Loucy (cell line): ENCODE results near the gene OSBPL2.

Experiments
- H2AFZ ChIP-seq: fragments of 200-600 bp; sonication (generic); 2 replicates; pipeline ENCODE4 v1.6.0; 2016; ENCODE audit warnings: antibody characterized with exemption, mild to moderate bottlenecking, low read length, moderate library complexity
- H3F3A ChIP-seq: fragments of 200-600 bp; 2 replicates; pipeline ENCODE4 v1.6.0; 2016; ENCODE audit warnings: antibody characterized with exemption, low read depth, mild to moderate bottlenecking
- H3K27me3 ChIP-seq: fragments of 200-600 bp; sonication (generic); 2 replicates; pipeline ENCODE4 v1.6.1; 2014; ENCODE audit warnings: low read length, mild to moderate bottlenecking; ENCODE audit not compliant: insufficient read depth, poor library complexity, severe bottlenecking
- H3K36me3 ChIP-seq: fragments of 200-600 bp; sonication (generic); 2 replicates; pipeline ENCODE4 v1.6.1; 2016; ENCODE audit warnings: low read length; ENCODE audit not compliant: insufficient read depth
- H3K4me1 ChIP-seq: fragments of 200-600 bp; sonication (generic); 2 replicates; pipeline ENCODE4 v1.5.1; 2014; ENCODE audit warnings: low read length, mild to moderate bottlenecking; ENCODE audit not compliant: insufficient read depth, poor library complexity, severe bottlenecking
- H3K4me2 ChIP-seq: fragments of 200-600 bp; sonication (generic); 2 replicates; pipeline ENCODE4 v1.6.0; 2014; ENCODE audit warnings: antibody characterized with exemption, low read length, low read depth, mild to moderate bottlenecking; ENCODE audit not compliant: poor library complexity, severe bottlenecking
- H3K4me3 ChIP-seq: fragments of 200-600 bp; sonication (generic); 2 replicates; pipeline ENCODE4 v1.5.1; 2014; ENCODE audit warnings: low read length, mild to moderate bottlenecking, mixed read lengths; ENCODE audit not compliant: poor library complexity, severe bottlenecking
- H3K79me2 ChIP-seq: fragments of 200-600 bp; sonication (generic); 2 replicates; pipeline ENCODE4 v1.6.1; 2014; ENCODE audit warnings: low read length; ENCODE audit not compliant: insufficient read depth
- H3K9ac ChIP-seq: fragments of 200-600 bp; sonication (generic); 2 replicates; pipeline ENCODE4 v1.6.0; 2014; ENCODE audit warnings: mild to moderate bottlenecking, low read depth, low read length, moderate library complexity; ENCODE audit not compliant: poor library complexity, severe bottlenecking
- H3K9me2 ChIP-seq: fragments of 200-600 bp; sonication (generic); replicated peaks from 2 replicates; pipeline ENCODE4 v1.6.1; 2016; ENCODE audit warnings: low read depth, low read length, mixed read lengths
- H3K9me3 ChIP-seq: fragments of 200-600 bp; sonication (generic); 2 replicates; pipeline ENCODE4 v1.6.1; 2014; ENCODE audit warnings: mild to moderate bottlenecking, antibody characterized with exemption, low read length, low read depth; ENCODE audit not compliant: insufficient read depth
- H4K20me1 ChIP-seq: fragments of 200-600 bp; sonication (generic); 2 replicates; pipeline ENCODE4 v1.6.0; 2014; ENCODE audit warnings: antibody characterized with exemption, low read length, mild to moderate bottlenecking; ENCODE audit not compliant: insufficient read depth, poor library complexity, severe bottlenecking
- EZH2phosphoT487 ChIP-seq: fragments of 200-600 bp; IDR thresholded peaks from 2 replicates; pipeline ENCODE4 v1.6.1; 2018; ENCODE audit warnings: antibody characterized with exemption, mild to moderate bottlenecking, moderate library complexity, borderline replicate concordance
- TF ChIP-seq, protein P1 (sequence below): fragments of 200-600 bp; sonication (generic); conservative IDR thresholded peaks from 2 replicates; pipeline ENCODE4 v1.5.1; 2014; ENCODE audit warnings: mild to moderate bottlenecking, antibody characterized with exemption, low read length

The OSBPL2 gene

DNA sequence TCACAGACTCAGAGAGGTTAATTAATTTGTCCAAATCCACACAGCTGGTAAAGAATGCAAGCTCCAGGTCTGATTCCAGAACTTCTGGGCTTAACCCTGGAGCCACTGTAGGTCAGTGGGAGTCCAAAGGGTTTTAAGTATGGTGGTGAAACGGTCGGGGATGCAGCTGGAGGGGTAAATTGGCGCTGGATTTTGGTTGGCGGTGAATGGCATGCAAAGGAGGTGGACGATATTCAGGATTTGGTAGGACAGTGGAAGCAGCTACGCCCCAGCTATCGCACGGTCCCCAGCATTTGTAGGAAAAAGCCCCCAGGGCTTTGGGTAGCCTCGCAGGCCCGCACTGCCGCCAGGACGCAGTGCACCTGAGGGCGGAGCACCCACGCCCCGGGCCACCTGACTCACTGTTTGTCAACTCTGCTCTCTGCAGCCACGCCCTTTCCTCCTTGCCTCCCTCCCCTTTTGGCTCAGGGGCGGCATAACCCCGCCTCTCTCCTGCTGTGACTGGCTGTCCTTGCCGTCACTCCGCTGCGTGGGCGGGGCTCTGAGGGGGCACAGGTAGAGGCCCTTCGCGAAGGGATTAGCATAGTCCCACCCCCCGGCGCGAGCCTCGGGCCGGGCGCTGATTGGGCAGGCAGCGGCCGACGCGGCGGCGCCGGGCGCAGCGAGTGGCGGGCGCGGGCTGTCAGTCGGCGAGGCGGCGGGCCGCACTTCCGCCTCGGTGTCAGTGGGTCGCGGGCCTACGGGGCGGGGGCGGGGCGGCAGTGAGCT lies at the start of gene OSBPL2:
OSBPL2 (plus strand) TSS at position 721 of the 768 bp plus-strand sequence. CDS start 17,664 bp downstream, outside the sequence.
- Histone ChIP-seq H3K9me2 (no peaks in the 10 kb centered on the region), H3K9me3 (no peaks in the 10 kb centered on the region)

DNA sequence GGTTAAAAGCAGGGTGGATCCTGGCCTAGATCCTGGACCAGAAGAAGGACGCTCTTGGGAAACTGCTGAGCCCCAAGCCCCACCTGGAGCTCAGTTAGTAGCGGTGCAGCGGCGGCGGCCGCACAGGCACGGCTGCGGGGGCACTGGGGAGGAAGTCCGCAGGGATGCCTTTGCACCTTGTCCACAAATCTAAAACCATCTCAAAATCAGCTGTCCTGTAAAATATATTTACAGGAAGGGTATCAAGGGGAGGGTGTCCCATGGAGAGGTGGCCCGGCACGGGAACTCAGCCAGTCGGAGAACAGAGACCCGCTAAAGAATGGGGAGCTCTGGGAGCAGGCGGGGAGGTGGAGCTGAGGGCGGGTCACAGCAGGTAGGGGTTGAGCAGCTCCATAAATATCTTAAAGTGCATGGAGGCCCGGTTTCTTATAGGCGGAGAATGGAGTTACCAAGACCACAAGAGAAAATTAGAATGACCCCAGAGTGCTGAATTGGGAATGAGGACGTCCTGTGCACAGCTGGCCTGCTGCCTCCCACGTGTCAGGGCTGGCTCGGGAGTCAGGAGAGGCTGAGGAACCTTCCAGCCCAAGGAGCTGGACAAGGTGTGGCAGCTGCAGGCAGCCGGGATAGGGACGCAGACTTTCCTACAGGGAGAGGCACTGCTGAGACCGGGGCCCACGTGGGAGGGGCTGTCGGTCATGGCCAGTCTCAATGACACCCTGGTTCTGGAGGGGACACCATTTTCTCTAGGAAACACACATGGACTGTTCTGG lies 47.5 kb upstream of the OSBPL2 start:
- H3K9ac ChIP-seq: no peak overlapping the region
- no peaks in the 10 kb centered on the region for H3K9me2 ChIP-seq
- H4K20me1 ChIP-seq: peaks cover 9% of the 10 kb centered on the region
- H3K4me2 ChIP-seq: no peak overlapping the region
- H3K79me2 ChIP-seq: peaks cover 61% of the 10 kb centered on the region
- H3K4me1 ChIP-seq: peaks cover 25% of the 10 kb centered on the region
- H3K36me3 ChIP-seq: 0 out of 2 replicates have a peak, but pooled peaks cover 6% of the 10 kb centered on the region
- TF ChIP-seq, protein P1, sequence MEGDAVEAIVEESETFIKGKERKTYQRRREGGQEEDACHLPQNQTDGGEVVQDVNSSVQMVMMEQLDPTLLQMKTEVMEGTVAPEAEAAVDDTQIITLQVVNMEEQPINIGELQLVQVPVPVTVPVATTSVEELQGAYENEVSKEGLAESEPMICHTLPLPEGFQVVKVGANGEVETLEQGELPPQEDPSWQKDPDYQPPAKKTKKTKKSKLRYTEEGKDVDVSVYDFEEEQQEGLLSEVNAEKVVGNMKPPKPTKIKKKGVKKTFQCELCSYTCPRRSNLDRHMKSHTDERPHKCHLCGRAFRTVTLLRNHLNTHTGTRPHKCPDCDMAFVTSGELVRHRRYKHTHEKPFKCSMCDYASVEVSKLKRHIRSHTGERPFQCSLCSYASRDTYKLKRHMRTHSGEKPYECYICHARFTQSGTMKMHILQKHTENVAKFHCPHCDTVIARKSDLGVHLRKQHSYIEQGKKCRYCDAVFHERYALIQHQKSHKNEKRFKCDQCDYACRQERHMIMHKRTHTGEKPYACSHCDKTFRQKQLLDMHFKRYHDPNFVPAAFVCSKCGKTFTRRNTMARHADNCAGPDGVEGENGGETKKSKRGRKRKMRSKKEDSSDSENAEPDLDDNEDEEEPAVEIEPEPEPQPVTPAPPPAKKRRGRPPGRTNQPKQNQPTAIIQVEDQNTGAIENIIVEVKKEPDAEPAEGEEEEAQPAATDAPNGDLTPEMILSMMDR: no peak
- TF ChIP-seq EZH2phosphoT487: no peak
- no peak overlapping the region for H2AFZ ChIP-seq
- H3K9me3 ChIP-seq: no peaks in the 10 kb centered on the region
- H3K27me3 ChIP-seq: no peaks in the 10 kb centered on the region
- H3K4me3 ChIP-seq: no peak overlapping the region
- H3F3A ChIP-seq: peaks cover 6% of the 10 kb centered on the region; the same call in 1 of the 2 replicates

More for the DNA sequence above, at the start of gene OSBPL2:
- Histone ChIP-seq H3K4me1 (peaks cover 44% of the 10 kb centered on the region), H3K4me2 (peak within 1 kb of the TSS; percentile 96), H3K27me3 (no peaks in the 10 kb centered on the region), H3K79me2 (peaks cover 44% of the 10 kb centered on the region), H3F3A (no peaks in the 10 kb centered on the region), H3K4me3 (peak within 1 kb of the TSS; percentile 94), H2AFZ (peak within 1 kb of the TSS; percentile 71), H4K20me1 (peaks cover 37% of the 10 kb centered on the region), H3K36me3 (no peaks in the 10 kb centered on the region), H3K9ac (peak within 1 kb of the TSS; percentile 81)
- TF ChIP-seq, protein P1: no peak
- no peak for TF ChIP-seq EZH2phosphoT487

DNA sequence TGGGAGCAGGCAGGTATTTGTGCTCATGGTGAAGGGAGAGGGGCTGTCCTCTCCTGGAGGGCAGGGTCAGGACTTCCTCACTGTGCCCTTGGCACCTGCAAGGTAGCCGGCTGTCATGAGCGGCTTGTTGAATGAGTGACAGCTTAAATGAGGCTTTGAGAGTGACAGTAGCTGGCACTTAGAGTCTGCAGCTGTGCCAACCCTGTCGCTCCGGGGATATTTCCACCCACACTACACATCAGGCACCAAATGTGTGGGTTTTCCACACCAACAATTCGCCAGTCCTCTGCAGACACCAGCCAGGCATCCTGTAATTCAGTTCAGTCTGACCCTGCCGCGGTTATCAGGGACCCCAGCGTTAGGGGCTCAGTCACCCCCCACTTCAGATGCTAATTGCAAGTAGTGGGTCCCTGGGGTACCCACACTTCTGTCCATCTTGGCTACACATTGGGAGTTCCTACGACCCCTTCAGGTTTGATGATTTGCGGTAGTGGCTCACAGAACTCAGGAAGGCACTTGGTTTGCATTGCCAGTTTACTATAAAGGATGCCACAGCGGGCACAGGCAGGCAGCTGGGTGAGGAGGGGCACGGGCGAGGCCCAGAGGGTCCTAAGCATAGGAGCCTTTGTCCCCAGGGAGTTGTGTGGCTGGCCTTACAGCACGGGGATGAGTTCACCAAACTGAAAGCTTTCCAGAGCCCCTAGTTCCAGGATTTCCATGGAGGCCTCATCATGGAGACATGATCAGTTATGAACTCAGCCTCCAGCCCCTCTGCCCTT lies 46.4 kb upstream of the OSBPL2 start:
- Histone ChIP-seq H3K9me3 (no peaks in the 10 kb centered on the region), H3K4me2 (no peak overlapping the region), H3K9ac (no peak overlapping the region), H3K4me3 (no peak overlapping the region), H3K36me3 (0 out of 2 replicates have a peak, but pooled peaks cover 6% of the 10 kb centered on the region), H4K20me1 (peaks cover 7% of the 10 kb centered on the region), H3K79me2 (peaks cover 53% of the 10 kb centered on the region), H3K4me1 (peaks cover 23% of the 10 kb centered on the region), H2AFZ (no peak overlapping the region), H3K27me3 (no peaks in the 10 kb centered on the region), H3F3A (peaks cover 6% of the 10 kb centered on the region; the same call in 1 of the 2 replicates), H3K9me2 (no peaks in the 10 kb centered on the region)
- TF ChIP-seq, protein P1: no peak
- TF ChIP-seq EZH2phosphoT487: no peak
